OCI-LY3 (cell line): Measurements from ENCODE around the gene PPL.

ENCODE experiments used
- EZH2phosphoT487 ChIP-seq: fragments of 200-600 bp; shearing (Covaris generic); IDR thresholded peaks from 2 replicates; pipeline ENCODE4 v1.6.1; 2018; ENCODE audit warnings: antibody characterized with exemption, mixed run types, low read depth
- TF ChIP-seq, protein P1 (sequence below): fragments of 200-600, 300-600 bp; sonication (generic); IDR thresholded peaks from 2 replicates; pipeline ENCODE4 v1.5.1; 2014; ENCODE audit warnings: antibody characterized with exemption, low read length, low read depth

DNA sequence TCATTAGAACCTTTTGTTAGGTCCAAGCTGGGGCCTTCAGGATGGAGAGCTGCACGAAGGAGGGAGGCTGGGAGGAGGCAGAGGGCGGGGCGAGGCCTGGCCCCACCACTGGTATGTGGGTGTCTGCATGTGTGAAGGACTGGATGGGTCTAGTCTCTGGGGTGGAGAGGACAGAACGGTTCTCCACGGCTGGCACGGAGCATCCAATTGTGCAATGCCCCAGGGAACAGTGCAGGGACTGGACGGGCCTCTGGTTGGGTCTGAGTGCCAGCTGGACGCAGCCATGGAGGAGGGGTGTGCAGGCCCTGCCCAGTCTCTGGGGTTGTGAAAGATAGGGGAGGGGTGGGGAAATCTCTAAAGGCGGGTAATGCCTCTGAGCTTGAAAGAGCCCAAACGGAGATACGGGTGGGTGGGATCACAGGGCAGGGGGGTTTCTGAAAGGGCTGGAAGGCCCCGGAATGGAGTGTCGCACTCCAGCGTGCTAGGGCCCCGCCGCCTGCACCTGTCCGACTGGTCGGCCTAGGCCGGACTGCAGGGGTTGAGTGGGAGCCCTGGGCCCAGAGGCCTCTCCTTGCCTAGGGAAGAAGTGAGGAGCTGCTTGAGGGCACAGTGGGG, 1.6 kb downstream of the PPL start:
- TF ChIP-seq, protein P1, sequence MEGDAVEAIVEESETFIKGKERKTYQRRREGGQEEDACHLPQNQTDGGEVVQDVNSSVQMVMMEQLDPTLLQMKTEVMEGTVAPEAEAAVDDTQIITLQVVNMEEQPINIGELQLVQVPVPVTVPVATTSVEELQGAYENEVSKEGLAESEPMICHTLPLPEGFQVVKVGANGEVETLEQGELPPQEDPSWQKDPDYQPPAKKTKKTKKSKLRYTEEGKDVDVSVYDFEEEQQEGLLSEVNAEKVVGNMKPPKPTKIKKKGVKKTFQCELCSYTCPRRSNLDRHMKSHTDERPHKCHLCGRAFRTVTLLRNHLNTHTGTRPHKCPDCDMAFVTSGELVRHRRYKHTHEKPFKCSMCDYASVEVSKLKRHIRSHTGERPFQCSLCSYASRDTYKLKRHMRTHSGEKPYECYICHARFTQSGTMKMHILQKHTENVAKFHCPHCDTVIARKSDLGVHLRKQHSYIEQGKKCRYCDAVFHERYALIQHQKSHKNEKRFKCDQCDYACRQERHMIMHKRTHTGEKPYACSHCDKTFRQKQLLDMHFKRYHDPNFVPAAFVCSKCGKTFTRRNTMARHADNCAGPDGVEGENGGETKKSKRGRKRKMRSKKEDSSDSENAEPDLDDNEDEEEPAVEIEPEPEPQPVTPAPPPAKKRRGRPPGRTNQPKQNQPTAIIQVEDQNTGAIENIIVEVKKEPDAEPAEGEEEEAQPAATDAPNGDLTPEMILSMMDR, result no peak
- no peak for TF ChIP-seq EZH2phosphoT487
